Measurements from ENCODE around the gene DHRS11.
"Not testable (repeated sequence)": the region's sequence is repeated elsewhere in the genome, so short reads cannot be mapped to it uniquely, and the experiment has no call there.

DHRS11 gene

GRCh38 chr17:36599546-36600250 is 8.0 kb downstream of the DHRS11 start:
- no peak for TF ChIP-seq CTCF (IDR thresholded peaks at IDR 0.05; ENCODE audit: low read depth, low read length, missing control alignments)
- in situ Hi-C loops (cut with HindIII; ENCODE audit: low sequenced_read_pairs) = no loop called here
- no peak for DNase-seq (ENCODE audit: low read depth)
- H3K4me3 ChIP-seq (ENCODE audit: low read depth, low read length) = no peak overlapping the region

GRCh38 chr17:36600465-36600864 is 8.8 kb downstream of the DHRS11 start:
- in situ Hi-C loops (cut with HindIII; ENCODE audit: low sequenced_read_pairs) = no loop called here
- H3K4me3 ChIP-seq (ENCODE audit: low read depth, low read length) = no peak overlapping the region
- no peak for TF ChIP-seq CTCF (IDR thresholded peaks at IDR 0.05; ENCODE audit: low read depth, low read length, missing control alignments)
- DNase-seq (ENCODE audit: low read depth) = no peak

- TF ChIP-seq CTCF (IDR thresholded peaks at IDR 0.05; ENCODE audit: low read depth, low read length, missing control alignments) = no peak
- in situ Hi-C loops (cut with HindIII; ENCODE audit: low sequenced_read_pairs) = no loop called here
- peak overlapping the region; percentile 94 for H3K4me3 ChIP-seq (ENCODE audit: low read depth, low read length)
- no peak for DNase-seq (ENCODE audit: low read depth)
These were observed 9.2 kb downstream of the DHRS11 start for GRCh38 chr17:36600936-36601302.

- no peak for TF ChIP-seq CTCF (IDR thresholded peaks at IDR 0.05; ENCODE audit: low read depth, low read length, missing control alignments)
- DNase-seq (ENCODE audit: low read depth) = peak; percentile 58
- in situ Hi-C loops (cut with HindIII; ENCODE audit: low sequenced_read_pairs) = no loop called here
- peak within 1 kb of the TSS; percentile 94 for H3K4me3 ChIP-seq (ENCODE audit: low read depth, low read length)
These were observed 9.8 kb downstream of the DHRS11 start, which contains the start of gene MRM1 for GRCh38 chr17:36601303-36602029. TSS of gene MRM1 (plus strand) at chr17:36601583. CDS start at chr17:36601811, 228 bp downstream.

- peak overlapping the region; percentile 94 for H3K4me3 ChIP-seq (ENCODE audit: low read depth, low read length)
- TF ChIP-seq CTCF (IDR thresholded peaks at IDR 0.05; ENCODE audit: low read depth, low read length, missing control alignments) = no peak
- in situ Hi-C loops (cut with HindIII; ENCODE audit: low sequenced_read_pairs) = no loop called here
- no peak for DNase-seq (ENCODE audit: low read depth)
These were observed 10.5 kb downstream of the DHRS11 start for GRCh38 chr17:36602030-36602748.

GRCh38 chr17:36602924-36603384 is 11.3 kb downstream of the DHRS11 start:
- DNase-seq (ENCODE audit: low read depth) = peak; percentile 34
- H3K4me3 ChIP-seq (ENCODE audit: low read depth, low read length) = peak overlapping the region; percentile 94
- in situ Hi-C loops (cut with HindIII; ENCODE audit: low sequenced_read_pairs) = no loop called here
- peak; percentile 85 for TF ChIP-seq CTCF (IDR thresholded peaks at IDR 0.05; ENCODE audit: low read depth, low read length, missing control alignments)

GRCh38 chr17:36605028-36605427 is 13.3 kb downstream of the DHRS11 start:
- in situ Hi-C loops (cut with HindIII; ENCODE audit: low sequenced_read_pairs); DNase-seq (ENCODE audit: low read depth); H3K4me3 ChIP-seq (ENCODE audit: low read depth, low read length): not testable (repeated sequence)
